Loucy (cell line): ENCODE measurements around the gene CCDC102B.

Experiments
- CTCF ChIP-seq: fragments of 200-600 bp; sonication (generic); conservative IDR thresholded peaks from 2 replicates; pipeline ENCODE4 v1.5.1; 2014; ENCODE audit warnings: mild to moderate bottlenecking, antibody characterized with exemption, low read length
- EZH2phosphoT487 ChIP-seq: fragments of 200-600 bp; IDR thresholded peaks from 2 replicates; pipeline ENCODE4 v1.6.1; 2018; ENCODE audit warnings: antibody characterized with exemption, mild to moderate bottlenecking, moderate library complexity, borderline replicate concordance

GRCh38 chr18:68984342-68984741, 186.5 kb downstream of the CCDC102B start:
- TF ChIP-seq CTCF (no peak), EZH2phosphoT487 (no peak)
